ENCODE measurements around the gene NDUFAF4.

Gene NDUFAF4

DNA sequence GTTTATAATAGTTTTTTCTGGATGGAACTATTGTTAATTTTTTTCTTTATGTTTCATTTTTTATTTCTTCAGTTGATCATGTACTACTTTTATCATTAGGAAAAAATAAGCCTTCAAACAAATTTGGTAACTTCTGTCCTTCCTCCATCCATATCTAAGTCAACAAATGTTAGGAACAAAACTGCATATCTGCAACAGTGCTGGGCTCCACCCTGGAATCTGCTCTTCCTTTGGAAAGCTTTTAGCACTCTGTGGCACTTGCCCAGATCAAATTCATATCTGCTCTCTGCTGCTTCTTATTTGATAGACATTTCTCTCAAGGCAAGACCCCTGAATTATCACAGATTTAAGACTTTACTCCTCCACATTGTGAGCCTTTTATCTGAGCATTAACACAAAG lies 36.1 kb downstream of the NDUFAF4 start:
- Histone ChIP-seq H3K36me3 (ENCODE audit: insufficient read depth, low read length) (no peaks in the 10 kb centered on the region), H3K27ac (ENCODE audit: low read depth, low read length) (no peak overlapping the region), H3K9ac (ENCODE audit: low read length) (no peak overlapping the region), H3K9me3 (ENCODE audit: low read length) (no peaks in the 10 kb centered on the region), H3K27me3 (ENCODE audit: control insufficient read depth in 1 of 2, insufficient read depth in 2 of 2, low read length in 2 of 2) (no peaks in the 10 kb centered on the region), H3K4me1 (ENCODE audit: insufficient read depth, low read length) (no peaks in the 10 kb centered on the region), H3K4me3 (ENCODE audit: low read depth in 1 of 2, low read length in 2 of 2) (no peak overlapping the region)

DNA sequence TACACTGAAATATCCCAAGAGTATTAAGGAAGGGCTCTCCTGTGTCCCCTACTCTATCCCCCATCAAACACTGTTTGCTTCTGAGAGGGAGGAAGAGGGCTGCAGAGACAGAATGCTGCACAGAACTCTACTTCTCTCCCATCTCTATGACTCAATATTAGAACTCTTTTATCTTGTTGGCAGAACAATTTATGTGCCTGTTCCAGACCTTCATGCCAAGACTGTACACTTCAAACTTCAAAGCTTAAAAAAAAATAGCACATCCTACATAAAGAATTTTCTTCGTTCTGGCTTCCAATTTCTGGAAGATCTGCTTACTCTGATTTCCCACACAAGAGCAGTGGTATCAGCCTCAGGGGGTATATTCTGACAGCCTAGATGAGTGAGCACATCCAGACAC lies 40.8 kb downstream of the NDUFAF4 start:
- H3K27ac ChIP-seq (ENCODE audit: low read depth, low read length): no peak overlapping the region
- no peak overlapping the region for H3K9ac ChIP-seq (ENCODE audit: low read length)
- no peaks in the 10 kb centered on the region for H3K4me1 ChIP-seq (ENCODE audit: insufficient read depth, low read length)
- no peaks in the 10 kb centered on the region for H3K9me3 ChIP-seq (ENCODE audit: low read length)
- H3K27me3 ChIP-seq (ENCODE audit: control insufficient read depth in 1 of 2, insufficient read depth in 2 of 2, low read length in 2 of 2): no peaks in the 10 kb centered on the region
- no peaks in the 10 kb centered on the region for H3K36me3 ChIP-seq (ENCODE audit: insufficient read depth, low read length)
- no peak overlapping the region for H3K4me3 ChIP-seq (ENCODE audit: low read depth in 1 of 2, low read length in 2 of 2)

DNA sequence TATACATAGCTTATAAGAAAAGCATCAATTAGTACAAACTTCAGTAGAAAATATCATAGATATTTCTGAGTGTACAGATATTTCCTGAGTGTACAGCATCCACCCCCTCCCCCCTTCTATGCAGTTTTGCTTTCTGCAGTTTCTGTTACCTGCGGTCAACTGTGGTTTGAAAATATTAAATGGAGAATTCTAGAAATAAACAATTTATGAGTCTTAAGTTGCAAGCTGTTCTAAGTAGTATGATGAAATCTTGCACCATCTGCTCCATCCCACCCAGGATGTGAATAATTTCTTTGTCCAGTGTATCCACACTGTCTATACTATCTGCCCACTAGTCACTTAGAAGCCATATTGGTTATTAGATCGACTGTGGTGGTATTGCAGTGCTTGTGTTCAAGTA lies 44.6 kb downstream of the NDUFAF4 start:
- no peak overlapping the region for H3K4me3 ChIP-seq (ENCODE audit: low read depth in 1 of 2, low read length in 2 of 2)
- no peaks in the 10 kb centered on the region for H3K4me1 ChIP-seq (ENCODE audit: insufficient read depth, low read length)
- no peak overlapping the region for H3K9ac ChIP-seq (ENCODE audit: low read length)
- H3K9me3 ChIP-seq (ENCODE audit: low read length): no peaks in the 10 kb centered on the region
- H3K36me3 ChIP-seq (ENCODE audit: insufficient read depth, low read length): no peaks in the 10 kb centered on the region
- H3K27me3 ChIP-seq (ENCODE audit: control insufficient read depth in 1 of 2, insufficient read depth in 2 of 2, low read length in 2 of 2): no peaks in the 10 kb centered on the region
- H3K27ac ChIP-seq (ENCODE audit: low read depth, low read length): no peak overlapping the region

DNA sequence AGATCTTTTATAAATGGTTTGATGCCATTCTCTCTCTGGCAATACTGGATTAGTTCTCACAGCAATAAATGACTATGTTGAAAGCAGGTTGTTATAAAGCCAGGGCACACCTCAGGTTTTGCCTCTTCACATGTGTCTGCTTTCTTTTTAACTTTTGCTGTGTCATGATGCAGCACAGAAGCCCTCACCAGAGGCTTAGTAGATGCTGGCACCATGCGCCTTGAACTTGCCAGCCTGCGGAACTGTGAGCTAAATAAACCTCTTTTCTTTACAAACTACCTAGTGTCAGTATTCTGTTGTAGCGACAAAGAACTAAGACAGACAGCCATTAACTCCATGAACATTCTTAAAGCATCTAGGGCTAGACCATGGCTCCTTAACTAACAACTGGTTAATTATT lies 45.1 kb downstream of the NDUFAF4 start:
- Histone ChIP-seq H3K4me1 (ENCODE audit: insufficient read depth, low read length) (no peaks in the 10 kb centered on the region), H3K36me3 (ENCODE audit: insufficient read depth, low read length) (no peaks in the 10 kb centered on the region), H3K27ac (ENCODE audit: low read depth, low read length) (no peak overlapping the region), H3K9me3 (ENCODE audit: low read length) (peaks cover under 1% of the 10 kb centered on the region), H3K9ac (ENCODE audit: low read length) (no peak overlapping the region), H3K27me3 (ENCODE audit: control insufficient read depth in 1 of 2, insufficient read depth in 2 of 2, low read length in 2 of 2) (no peaks in the 10 kb centered on the region), H3K4me3 (ENCODE audit: low read depth in 1 of 2, low read length in 2 of 2) (no peak overlapping the region)

DNA sequence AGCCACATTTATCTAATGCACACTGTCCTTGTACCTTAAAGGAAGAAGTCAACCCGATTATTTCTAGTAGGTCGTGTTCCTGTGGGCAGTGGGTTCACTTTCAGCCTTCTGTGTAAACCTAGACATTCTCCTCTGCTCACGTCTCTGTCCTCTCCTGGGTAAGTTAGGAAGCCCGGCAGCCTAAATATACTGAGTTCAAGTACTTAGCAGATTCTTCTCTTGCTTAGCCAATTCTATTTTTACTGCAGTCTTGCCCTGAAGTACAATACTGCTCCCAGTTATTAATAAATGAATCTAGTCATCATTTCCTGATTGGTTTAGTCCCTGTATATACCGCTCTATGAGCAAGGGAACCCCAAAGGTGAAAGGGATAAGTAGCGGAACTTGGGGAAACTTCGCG lies 45.8 kb downstream of the NDUFAF4 start:
- H3K27me3 ChIP-seq (ENCODE audit: control insufficient read depth in 1 of 2, insufficient read depth in 2 of 2, low read length in 2 of 2): no peaks in the 10 kb centered on the region
- H3K4me3 ChIP-seq (ENCODE audit: low read depth in 1 of 2, low read length in 2 of 2): no peak overlapping the region
- no peaks in the 10 kb centered on the region for H3K36me3 ChIP-seq (ENCODE audit: insufficient read depth, low read length)
- peaks cover 8% of the 10 kb centered on the region for H3K9me3 ChIP-seq (ENCODE audit: low read length)
- H3K4me1 ChIP-seq (ENCODE audit: insufficient read depth, low read length): no peaks in the 10 kb centered on the region
- no peak overlapping the region for H3K27ac ChIP-seq (ENCODE audit: low read depth, low read length)
- no peak overlapping the region for H3K9ac ChIP-seq (ENCODE audit: low read length)

DNA sequence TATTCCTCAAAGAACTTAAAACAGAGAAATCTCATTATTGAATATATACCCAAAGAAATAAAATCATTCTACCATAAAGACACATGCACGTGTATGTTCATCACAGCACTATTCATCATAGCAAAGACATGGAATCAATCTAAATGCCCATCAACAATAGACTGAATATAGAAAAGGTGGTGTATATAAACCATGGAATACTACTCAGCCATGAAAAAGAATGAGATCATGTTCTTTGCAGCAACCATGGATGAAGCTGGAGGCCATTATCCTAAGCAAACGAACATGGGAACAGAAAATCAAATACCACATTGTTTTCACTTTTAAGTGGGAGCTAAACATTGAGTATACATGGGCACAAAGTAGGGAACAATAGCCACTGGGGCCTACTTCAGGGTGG lies 48.1 kb downstream of the NDUFAF4 start:
- no peak overlapping the region for H3K27ac ChIP-seq (ENCODE audit: low read depth, low read length)
- H3K4me3 ChIP-seq (ENCODE audit: low read depth in 1 of 2, low read length in 2 of 2): no peak overlapping the region
- no peaks in the 10 kb centered on the region for H3K36me3 ChIP-seq (ENCODE audit: insufficient read depth, low read length)
- no peak overlapping the region for H3K9ac ChIP-seq (ENCODE audit: low read length)
- no peaks in the 10 kb centered on the region for H3K27me3 ChIP-seq (ENCODE audit: control insufficient read depth in 1 of 2, insufficient read depth in 2 of 2, low read length in 2 of 2)
- peaks cover 8% of the 10 kb centered on the region for H3K9me3 ChIP-seq (ENCODE audit: low read length)
- H3K4me1 ChIP-seq (ENCODE audit: insufficient read depth, low read length): no peaks in the 10 kb centered on the region

DNA sequence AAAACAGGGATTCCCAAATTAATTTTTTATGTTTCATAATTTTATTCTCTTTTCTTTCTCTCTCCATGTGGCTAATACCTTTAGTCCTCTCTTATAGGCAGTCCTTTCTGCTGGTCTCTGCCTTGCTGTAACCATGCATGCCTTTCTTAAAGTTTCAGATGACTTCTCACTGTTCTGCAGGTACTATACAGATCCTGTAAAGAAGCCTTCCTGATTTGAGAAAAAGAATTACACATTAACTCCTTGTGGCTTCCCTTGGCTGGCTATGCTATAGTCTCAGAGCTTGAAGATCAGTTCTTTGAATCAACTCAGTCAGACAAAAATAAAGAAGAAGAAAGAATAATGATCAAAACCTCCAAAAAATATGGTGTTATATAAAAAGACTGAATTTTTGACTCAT lies 53.2 kb downstream of the NDUFAF4 start:
- no peak overlapping the region for H3K27ac ChIP-seq (ENCODE audit: low read depth, low read length)
- H3K9ac ChIP-seq (ENCODE audit: low read length): no peak overlapping the region
- no peaks in the 10 kb centered on the region for H3K27me3 ChIP-seq (ENCODE audit: control insufficient read depth in 1 of 2, insufficient read depth in 2 of 2, low read length in 2 of 2)
- no peaks in the 10 kb centered on the region for H3K4me1 ChIP-seq (ENCODE audit: insufficient read depth, low read length)
- H3K36me3 ChIP-seq (ENCODE audit: insufficient read depth, low read length): no peaks in the 10 kb centered on the region
- no peak overlapping the region for H3K4me3 ChIP-seq (ENCODE audit: low read depth in 1 of 2, low read length in 2 of 2)
- peaks cover 8% of the 10 kb centered on the region for H3K9me3 ChIP-seq (ENCODE audit: low read length)

DNA sequence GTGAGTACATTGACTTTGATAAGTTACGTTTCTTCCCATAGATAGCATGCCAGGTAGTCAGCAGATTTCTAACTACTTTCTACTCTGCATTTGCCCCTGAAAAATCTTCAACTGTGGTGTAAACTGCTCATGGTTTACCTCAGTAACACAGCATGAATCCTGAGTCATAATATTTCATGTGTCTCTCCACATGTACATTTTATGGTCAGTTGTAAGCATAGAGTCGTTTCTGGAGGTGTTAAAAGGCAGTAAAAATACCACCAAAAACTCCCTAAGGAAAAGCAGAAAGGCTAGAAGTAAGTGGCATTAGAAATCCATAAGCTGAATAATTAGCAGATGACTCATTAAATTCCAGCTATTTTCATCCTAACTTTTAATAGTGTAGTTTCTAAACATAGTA lies 56.3 kb downstream of the NDUFAF4 start:
- no peaks in the 10 kb centered on the region for H3K9me3 ChIP-seq (ENCODE audit: low read length)
- no peaks in the 10 kb centered on the region for H3K27me3 ChIP-seq (ENCODE audit: control insufficient read depth in 1 of 2, insufficient read depth in 2 of 2, low read length in 2 of 2)
- H3K27ac ChIP-seq (ENCODE audit: low read depth, low read length): no peak overlapping the region
- no peak overlapping the region for H3K4me3 ChIP-seq (ENCODE audit: low read depth in 1 of 2, low read length in 2 of 2)
- no peaks in the 10 kb centered on the region for H3K36me3 ChIP-seq (ENCODE audit: insufficient read depth, low read length)
- no peak overlapping the region for H3K9ac ChIP-seq (ENCODE audit: low read length)
- H3K4me1 ChIP-seq (ENCODE audit: insufficient read depth, low read length): peaks cover 8% of the 10 kb centered on the region
